Transverse colon (tissue), 4 donors: ENCODE data around the gene ATP11A.

Experiments used
- CTCF ChIP-seq, 5 experiments: fragments of 200-600 bp in 3 of 5; fragments of 450-650 bp in 2 of 5; sonication (generic) in 3 of 5; IDR thresholded peaks; 1 replicate in 2 of 5; 2 replicates in 3 of 5; pipeline ENCODE4 v1.5.1; 2016 to 2017; ENCODE audit warnings: antibody characterized with exemption in 5 of 5, inconsistent platforms in 3 of 5, mild to moderate bottlenecking in 2 of 5, moderate library complexity in 1 of 5
- POLR2AphosphoS5 ChIP-seq, 3 donors: sonication (generic); formaldehyde crosslinking; IDR thresholded peaks; one replicate each; pipeline ENCODE4 v1.6.1; 2016; ENCODE audit warnings: antibody characterized with exemption in 3 of 3

GRCh38 chr13:112885242-112885781 lies 195.5 kb downstream of the ATP11A start:
- TF ChIP-seq POLR2AphosphoS5 (IDR thresholded peaks at IDR 0.05): no peak
- no peak for TF ChIP-seq CTCF (IDR thresholded peaks at IDR 0.05)
